ENCODE results near the gene IGSF21. TPM values are rescaled to one million over a fixed set of nuclear protein-coding genes. Genes with fewer than 3 reads are reported as not detected.

Gene IGSF21
- total and polyA plus RNA-seq, 2 donors from 2014 or later = 1.4 to 6.6 TPM

DNA sequence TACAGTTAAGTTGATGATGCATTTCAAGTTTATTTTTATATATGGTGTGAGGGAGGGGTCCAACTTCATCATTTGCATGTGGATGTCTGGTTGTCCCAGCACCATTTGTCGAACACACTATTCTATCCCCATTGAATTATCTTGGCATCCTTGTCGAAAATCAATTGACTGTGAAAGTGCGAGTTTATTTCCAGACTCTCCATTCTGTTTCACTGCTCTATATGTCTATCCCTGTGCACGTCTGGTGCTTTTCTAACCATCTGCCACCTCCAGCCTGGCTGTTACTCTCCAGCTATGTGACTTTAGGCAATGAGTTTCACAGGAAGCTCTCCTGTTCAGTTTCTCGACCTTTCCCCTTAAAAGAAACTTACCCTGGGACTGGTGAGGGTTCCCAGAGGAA, 236.0 kb downstream of the IGSF21 start:
- Histone ChIP-seq H3K4me1 (ENCODE audit: control insufficient read depth in 2 of 3, insufficient read depth in 2 of 3, low read depth in 1 of 3, low read length in 3 of 3) (no peaks in the 10 kb centered on the region), H3K27me3 (ENCODE audit: control insufficient read depth, insufficient read depth, low read length) (no peaks in the 10 kb centered on the region), H3K9ac (ENCODE audit: low read length in 3 of 3) (no peak overlapping the region), H3K36me3 (ENCODE audit: control insufficient read depth in 2 of 3, insufficient read depth in 3 of 3, low read length in 3 of 3) (no peaks in the 10 kb centered on the region), H3K27ac (ENCODE audit: low read depth in 2 of 2, low read length in 2 of 2) (no peak overlapping the region), H3K9me3 (ENCODE audit: control insufficient read depth in 2 of 3, insufficient read depth in 1 of 3, low read length in 3 of 3) (peaks cover 0 to 3% (median 0%) of the 10 kb centered on the region in 3 donors), H3K4me3 (ENCODE audit: low read length in 3 of 3) (no peak overlapping the region)
- TF ChIP-seq CTCF (IDR thresholded peaks at IDR 0.05; ENCODE audit: borderline replicate concordance, extremely low read depth, insufficient read depth) = no peak
- no peak for FAIRE-seq
- intact Hi-C loops (cut with DNase I) = no loop called here
- no peak for DNase-seq

- Histone ChIP-seq H3K4me3 (ENCODE audit: low read length in 3 of 3) (no peak overlapping the region), H3K36me3 (ENCODE audit: control insufficient read depth in 2 of 3, insufficient read depth in 3 of 3, low read length in 3 of 3) (no peaks in the 10 kb centered on the region), H3K4me1 (ENCODE audit: control insufficient read depth in 2 of 3, insufficient read depth in 2 of 3, low read depth in 1 of 3, low read length in 3 of 3) (no peaks in the 10 kb centered on the region), H3K9ac (ENCODE audit: low read length in 3 of 3) (no peak overlapping the region), H3K27ac (ENCODE audit: low read depth in 2 of 2, low read length in 2 of 2) (no peak overlapping the region), H3K27me3 (ENCODE audit: control insufficient read depth, insufficient read depth, low read length) (no peaks in the 10 kb centered on the region), H3K9me3 (ENCODE audit: control insufficient read depth in 2 of 3, insufficient read depth in 1 of 3, low read length in 3 of 3) (peaks cover 0 to 3% (median 0%) of the 10 kb centered on the region in 3 donors)
- no peak for TF ChIP-seq CTCF (IDR thresholded peaks at IDR 0.05; ENCODE audit: borderline replicate concordance, extremely low read depth, insufficient read depth)
- FAIRE-seq (no peak), DNase-seq (no peak)
- intact Hi-C loops (cut with DNase I) = no loop called here
Observed at GRCh38 chr1:18344755-18345154, 237.2 kb downstream of the IGSF21 start.

GRCh38 chr1:18347559-18347958, 240.0 kb downstream of the IGSF21 start:
- no peaks in the 10 kb centered on the region for H3K27me3 ChIP-seq (ENCODE audit: control insufficient read depth, insufficient read depth, low read length)
- H3K4me1 ChIP-seq (ENCODE audit: control insufficient read depth in 2 of 3, insufficient read depth in 2 of 3, low read depth in 1 of 3, low read length in 3 of 3) = no peaks in the 10 kb centered on the region
- peaks cover 0 to 3% (median 0%) of the 10 kb centered on the region in 3 donors for H3K9me3 ChIP-seq (ENCODE audit: control insufficient read depth in 2 of 3, insufficient read depth in 1 of 3, low read length in 3 of 3)
- FAIRE-seq (no peak), DNase-seq (no peak)
- TF ChIP-seq CTCF (IDR thresholded peaks at IDR 0.05; ENCODE audit: borderline replicate concordance, extremely low read depth, insufficient read depth) = no peak
- no peak overlapping the region for H3K27ac ChIP-seq (ENCODE audit: low read depth in 2 of 2, low read length in 2 of 2)
- no peak overlapping the region for H3K9ac ChIP-seq (ENCODE audit: low read length in 3 of 3)
- no peaks in the 10 kb centered on the region for H3K36me3 ChIP-seq (ENCODE audit: control insufficient read depth in 2 of 3, insufficient read depth in 3 of 3, low read length in 3 of 3)
- intact Hi-C loops (cut with DNase I) = no loop called here
- no peak overlapping the region for H3K4me3 ChIP-seq (ENCODE audit: low read length in 3 of 3)

- intact Hi-C loops (cut with DNase I) = no loop called here
- no peak for FAIRE-seq
- no peaks in the 10 kb centered on the region for H3K4me1 ChIP-seq (ENCODE audit: control insufficient read depth in 2 of 3, insufficient read depth in 2 of 3, low read depth in 1 of 3, low read length in 3 of 3)
Observed at GRCh38 chr1:18348354-18348753, 240.8 kb downstream of the IGSF21 start.

More at GRCh38 chr1:18348354-18348753, 240.8 kb downstream of the IGSF21 start:
- Histone ChIP-seq H3K9me3 (ENCODE audit: control insufficient read depth in 2 of 3, insufficient read depth in 1 of 3, low read length in 3 of 3) (peaks cover 0 to 3% (median 0%) of the 10 kb centered on the region in 3 donors), H3K27ac (ENCODE audit: low read depth in 2 of 2, low read length in 2 of 2) (no peak overlapping the region), H3K9ac (ENCODE audit: low read length in 3 of 3) (no peak overlapping the region), H3K4me3 (ENCODE audit: low read length in 3 of 3) (no peak overlapping the region), H3K36me3 (ENCODE audit: control insufficient read depth in 2 of 3, insufficient read depth in 3 of 3, low read length in 3 of 3) (no peaks in the 10 kb centered on the region), H3K27me3 (ENCODE audit: control insufficient read depth, insufficient read depth, low read length) (no peaks in the 10 kb centered on the region)
- DNase-seq = peak in 4 of 5 donors; percentile 48 to 73 (median 70)
- no peak for TF ChIP-seq CTCF (IDR thresholded peaks at IDR 0.05; ENCODE audit: borderline replicate concordance, extremely low read depth, insufficient read depth)
